Adipocyte (in vitro differentiated cells): ENCODE results near the gene PIGP.
A peak's percentile ranks its signal among the peaks of the same experiment; 100 is the strongest.
"Not testable (repeated sequence)": the region's sequence is repeated elsewhere in the genome, so short reads cannot be mapped to it uniquely, and the experiment has no call there.

Experiments
- DNase-seq: peaks from one replicate; pipeline ENCODE4 v3.0.0-alpha.2; 2015; ENCODE audit warnings: low read depth
- H3K27me3 ChIP-seq: replicated peaks from 2 replicates; pipeline ENCODE4 v1.7.0; 2013; ENCODE audit warnings: mild to moderate bottlenecking, low read length, moderate library complexity; ENCODE audit not compliant: control insufficient read depth, insufficient read depth
- H3K36me3 ChIP-seq: 2 replicates; pipeline ENCODE4 v1.7.0; 2013; ENCODE audit warnings: low read length, mild to moderate bottlenecking, moderate library complexity; ENCODE audit not compliant: control insufficient read depth, insufficient read depth, severe bottlenecking
- H3K4me1 ChIP-seq: 2 replicates; pipeline ENCODE4 v1.7.0; 2013; ENCODE audit warnings: mild to moderate bottlenecking, low read length, moderate library complexity; ENCODE audit not compliant: control insufficient read depth, insufficient read depth
- H3K4me3 ChIP-seq: 2 replicates; pipeline ENCODE4 v1.7.0; 2013; ENCODE audit warnings: mild to moderate bottlenecking, low read length, moderate library complexity
- H3K9ac ChIP-seq: 2 replicates; pipeline ENCODE4 v1.7.0; 2013; ENCODE audit warnings: mild to moderate bottlenecking, low read length, moderate library complexity
- H3K9me3 ChIP-seq: 2 replicates; pipeline ENCODE4 v1.7.0; 2013; ENCODE audit warnings: mild to moderate bottlenecking, low read length, moderate library complexity; ENCODE audit not compliant: control insufficient read depth

PIGP gene

GRCh38 chr21:37041706-37042271 is 31.1 kb downstream of the PIGP start:
- H3K36me3 ChIP-seq = no peaks in the 10 kb centered on the region

GRCh38 chr21:37040212-37040611 is 32.7 kb downstream of the PIGP start:
- H3K4me1 ChIP-seq = no peaks in the 10 kb centered on the region
- no peak overlapping the region for H3K9ac ChIP-seq
- no peaks in the 10 kb centered on the region for H3K9me3 ChIP-seq
- DNase-seq = no peak
- H3K36me3 ChIP-seq = no peaks in the 10 kb centered on the region
- peaks cover 4% of the 10 kb centered on the region for H3K27me3 ChIP-seq
- no peak overlapping the region for H3K4me3 ChIP-seq

More at GRCh38 chr21:37041706-37042271, 31.1 kb downstream of the PIGP start:
- H3K9ac ChIP-seq = no peak overlapping the region
- peaks cover 5% of the 10 kb centered on the region for H3K27me3 ChIP-seq
- DNase-seq = no peak
- H3K4me3 ChIP-seq = no peak overlapping the region
- H3K9me3 ChIP-seq = no peaks in the 10 kb centered on the region
- no peaks in the 10 kb centered on the region for H3K4me1 ChIP-seq

GRCh38 chr21:37039411-37040075 is 33.3 kb downstream of the PIGP start:
- no peak for DNase-seq
- Histone ChIP-seq H3K4me3 (no peak overlapping the region), H3K9me3 (no peaks in the 10 kb centered on the region), H3K36me3 (no peaks in the 10 kb centered on the region), H3K4me1 (no peaks in the 10 kb centered on the region), H3K27me3 (peaks cover 4% of the 10 kb centered on the region), H3K9ac (no peak overlapping the region)

GRCh38 chr21:37036177-37036576 is 36.7 kb downstream of the PIGP start:
- Histone ChIP-seq H3K9ac (no peak overlapping the region), H3K4me1 (peaks cover 5% of the 10 kb centered on the region), H3K9me3 (no peaks in the 10 kb centered on the region), H3K27me3 (peaks cover 4% of the 10 kb centered on the region), H3K36me3 (no peaks in the 10 kb centered on the region), H3K4me3 (no peak overlapping the region)
- no peak for DNase-seq

GRCh38 chr21:37034394-37034793 is 38.5 kb downstream of the PIGP start:
- H3K36me3 ChIP-seq, H3K9ac ChIP-seq, DNase-seq, H3K4me1 ChIP-seq, H3K9me3 ChIP-seq, H3K4me3 ChIP-seq, H3K27me3 ChIP-seq: not testable (repeated sequence)

GRCh38 chr21:37032877-37033471 is 39.9 kb downstream of the PIGP start:
- Histone ChIP-seq H3K9ac (no peak overlapping the region), H3K36me3 (no peaks in the 10 kb centered on the region), H3K9me3 (no peaks in the 10 kb centered on the region), H3K27me3 (peaks cover 8% of the 10 kb centered on the region), H3K4me3 (no peak overlapping the region), H3K4me1 (peaks cover 5% of the 10 kb centered on the region)
- peak; percentile 70 for DNase-seq

GRCh38 chr21:37032293-37032692 is 40.6 kb downstream of the PIGP start:
- no peak for DNase-seq
- H3K9ac ChIP-seq = no peak overlapping the region
- H3K27me3 ChIP-seq = peaks cover 8% of the 10 kb centered on the region
- no peaks in the 10 kb centered on the region for H3K9me3 ChIP-seq
- no peaks in the 10 kb centered on the region for H3K36me3 ChIP-seq
- H3K4me3 ChIP-seq = no peak overlapping the region
- peaks cover 8% of the 10 kb centered on the region for H3K4me1 ChIP-seq

- Histone ChIP-seq H3K4me1 (peaks cover 19% of the 10 kb centered on the region), H3K9me3 (no peaks in the 10 kb centered on the region), H3K27me3 (peaks cover 9% of the 10 kb centered on the region), H3K36me3 (no peaks in the 10 kb centered on the region), H3K4me3 (no peak overlapping the region), H3K9ac (no peak overlapping the region)
- DNase-seq = no peak
Measured at GRCh38 chr21:37030864-37031263, 42.0 kb downstream of the PIGP start.

GRCh38 chr21:37028570-37028969 is 44.3 kb downstream of the PIGP start:
- Histone ChIP-seq H3K36me3 (no peaks in the 10 kb centered on the region), H3K9ac (no peak overlapping the region), H3K4me1 (peaks cover 19% of the 10 kb centered on the region), H3K9me3 (no peaks in the 10 kb centered on the region), H3K27me3 (peaks cover 9% of the 10 kb centered on the region), H3K4me3 (no peak overlapping the region)
- DNase-seq = peak; percentile 42

GRCh38 chr21:37026499-37026898 is 46.4 kb downstream of the PIGP start:
- Histone ChIP-seq H3K9me3 (no peaks in the 10 kb centered on the region), H3K4me3 (peak overlapping the region; percentile 20), H3K9ac (peak overlapping the region; percentile 44), H3K27me3 (peaks cover 9% of the 10 kb centered on the region), H3K4me1 (peaks cover 14% of the 10 kb centered on the region), H3K36me3 (no peaks in the 10 kb centered on the region)
- no peak for DNase-seq

- Histone ChIP-seq H3K36me3 (no peaks in the 10 kb centered on the region), H3K4me1 (no peaks in the 10 kb centered on the region), H3K9me3 (no peaks in the 10 kb centered on the region), H3K4me3 (no peak overlapping the region), H3K27me3 (peaks cover 19% of the 10 kb centered on the region), H3K9ac (no peak overlapping the region)
- DNase-seq = no peak
Measured at GRCh38 chr21:37017951-37018679, 54.8 kb downstream of the PIGP start.
